NB4 (cell line): ENCODE measurements around the gene SOX15.

Source experiments
- CTCF ChIP-seq: IDR thresholded peaks from one replicate; pipeline ENCODE4 v1.5.1; 2012; ENCODE audit warnings: low read depth, low read length
- POLR2A ChIP-seq: IDR thresholded peaks from 2 replicates; pipeline ENCODE4 v1.6.1; 2011; ENCODE audit warnings: mild to moderate bottlenecking; ENCODE audit not compliant: insufficient read length; ENCODE audit errors: extremely low read depth

GRCh38 chr17:7586673-7587419 is 3.0 kb downstream of the SOX15 start:
- TF ChIP-seq POLR2A: no peak
- TF ChIP-seq CTCF: peak; percentile 1
